Measurements from ENCODE around the gene TSEN54.

The TSEN54 gene

GRCh38 chr17:75516619-75517296 lies 430 bp downstream of the TSEN54 start:
- H3K9ac ChIP-seq (ENCODE audit: low read length): peak overlapping the region; percentile 91
- no peaks in the 10 kb centered on the region for H3K27me3 ChIP-seq (ENCODE audit: low read length)
- H3K79me2 ChIP-seq (ENCODE audit: insufficient read depth, low read length): no peaks in the 10 kb centered on the region; the same call in 1 of the 2 replicates
- H4K20me1 ChIP-seq (ENCODE audit: low read depth, low read length): no peaks in the 10 kb centered on the region
- H3F3A ChIP-seq (ENCODE audit: insufficient read depth): 0 out of 2 replicates have a peak, but pooled peaks cover 8% of the 10 kb centered on the region
- no peaks in the 10 kb centered on the region for H3K36me3 ChIP-seq (ENCODE audit: low read length)
- H3K27ac ChIP-seq (ENCODE audit: low read depth, low read length): peak overlapping the region; percentile 32
- H3K4me2 ChIP-seq (ENCODE audit: low read depth, low read length, poor library complexity, severe bottlenecking): peak overlapping the region; percentile 65
- H3K9me3 ChIP-seq (ENCODE audit: insufficient read depth, low read length): no peaks in the 10 kb centered on the region
- peak overlapping the region; percentile 97 for H3K4me3 ChIP-seq (ENCODE audit: insufficient read depth, low read length, poor library complexity, severe bottlenecking)
- H2AFZ ChIP-seq (ENCODE audit: low read depth, low read length, severe bottlenecking): peak overlapping the region; percentile 68
- TF ChIP-seq EZH2phosphoT487 (conservative IDR thresholded peaks at IDR 0.05; ENCODE audit: low read length): no peak
- no peak for TF ChIP-seq CTCF (IDR thresholded peaks at IDR 0.05; ENCODE audit: insufficient read depth, low read length, poor library complexity, severe bottlenecking)
- H3K9me2 ChIP-seq (replicated peaks; ENCODE audit: insufficient read depth, low read length): no peaks in the 10 kb centered on the region

GRCh38 chr17:75517297-75517865 lies 1.1 kb downstream of the TSEN54 start:
- TF ChIP-seq CTCF (IDR thresholded peaks at IDR 0.05; ENCODE audit: insufficient read depth, low read length, poor library complexity, severe bottlenecking) (no peak), EZH2phosphoT487 (conservative IDR thresholded peaks at IDR 0.05; ENCODE audit: low read length) (no peak)
- Histone ChIP-seq H3K27me3 (ENCODE audit: low read length) (no peaks in the 10 kb centered on the region), H4K20me1 (ENCODE audit: low read depth, low read length) (no peaks in the 10 kb centered on the region), H3K9me3 (ENCODE audit: insufficient read depth, low read length) (no peaks in the 10 kb centered on the region), H3K4me2 (ENCODE audit: low read depth, low read length, poor library complexity, severe bottlenecking) (peak overlapping the region; percentile 65), H2AFZ (ENCODE audit: low read depth, low read length, severe bottlenecking) (peak overlapping the region; percentile 68), H3K36me3 (ENCODE audit: low read length) (no peaks in the 10 kb centered on the region), H3K9me2 (replicated peaks; ENCODE audit: insufficient read depth, low read length) (no peaks in the 10 kb centered on the region), H3K27ac (ENCODE audit: low read depth, low read length) (peak overlapping the region; percentile 48), H3K4me3 (ENCODE audit: insufficient read depth, low read length, poor library complexity, severe bottlenecking) (peak overlapping the region; percentile 97), H3K79me2 (ENCODE audit: insufficient read depth, low read length) (no peaks in the 10 kb centered on the region; the same call in 1 of the 2 replicates), H3K9ac (ENCODE audit: low read length) (peak overlapping the region; percentile 91), H3F3A (ENCODE audit: insufficient read depth) (0 out of 2 replicates have a peak, but pooled peaks cover 8% of the 10 kb centered on the region)

GRCh38 chr17:75518201-75518600 lies 1.9 kb downstream of the TSEN54 start:
- Histone ChIP-seq H3K4me2 (ENCODE audit: low read depth, low read length, poor library complexity, severe bottlenecking) (peak overlapping the region; percentile 65), H3K4me3 (ENCODE audit: insufficient read depth, low read length, poor library complexity, severe bottlenecking) (no peak overlapping the region), H3K27ac (ENCODE audit: low read depth, low read length) (peak overlapping the region; percentile 48), H3K36me3 (ENCODE audit: low read length) (no peaks in the 10 kb centered on the region), H3K9me2 (replicated peaks; ENCODE audit: insufficient read depth, low read length) (no peaks in the 10 kb centered on the region), H3K9me3 (ENCODE audit: insufficient read depth, low read length) (no peaks in the 10 kb centered on the region), H3K9ac (ENCODE audit: low read length) (peak overlapping the region; percentile 91), H2AFZ (ENCODE audit: low read depth, low read length, severe bottlenecking) (no peak overlapping the region), H3F3A (ENCODE audit: insufficient read depth) (0 out of 2 replicates have a peak, but pooled peaks cover 8% of the 10 kb centered on the region), H4K20me1 (ENCODE audit: low read depth, low read length) (no peaks in the 10 kb centered on the region), H3K79me2 (ENCODE audit: insufficient read depth, low read length) (no peaks in the 10 kb centered on the region; the same call in 1 of the 2 replicates), H3K27me3 (ENCODE audit: low read length) (no peaks in the 10 kb centered on the region)
- TF ChIP-seq EZH2phosphoT487 (conservative IDR thresholded peaks at IDR 0.05; ENCODE audit: low read length): no peak
- TF ChIP-seq CTCF (IDR thresholded peaks at IDR 0.05; ENCODE audit: insufficient read depth, low read length, poor library complexity, severe bottlenecking): no peak
